Erythroblast (primary cell): Measurements from ENCODE around the gene MTX1.
A peak's percentile ranks its signal among the peaks of the same experiment; 100 is the strongest.
"Not testable (repeated sequence)": the region's sequence is repeated elsewhere in the genome, so short reads cannot be mapped to it uniquely, and the experiment has no call there.

Source experiments
- DNase-seq, 2 experiments: peaks; one replicate each; lab custom pipeline; 2025; lab: John Stamatoyannopoulos, UW
- GATA1 ChIP-seq: IDR thresholded peaks from 2 replicates; pipeline ENCODE4 v1.6.1; 2011; ENCODE audit warnings: low read depth, mild to moderate bottlenecking, control low read depth, low read length, moderate library complexity
- POLR2A ChIP-seq: IDR thresholded peaks from 2 replicates; pipeline ENCODE4 v1.6.1; 2011; ENCODE audit warnings: mild to moderate bottlenecking, low read length

The MTX1 gene, protein sequence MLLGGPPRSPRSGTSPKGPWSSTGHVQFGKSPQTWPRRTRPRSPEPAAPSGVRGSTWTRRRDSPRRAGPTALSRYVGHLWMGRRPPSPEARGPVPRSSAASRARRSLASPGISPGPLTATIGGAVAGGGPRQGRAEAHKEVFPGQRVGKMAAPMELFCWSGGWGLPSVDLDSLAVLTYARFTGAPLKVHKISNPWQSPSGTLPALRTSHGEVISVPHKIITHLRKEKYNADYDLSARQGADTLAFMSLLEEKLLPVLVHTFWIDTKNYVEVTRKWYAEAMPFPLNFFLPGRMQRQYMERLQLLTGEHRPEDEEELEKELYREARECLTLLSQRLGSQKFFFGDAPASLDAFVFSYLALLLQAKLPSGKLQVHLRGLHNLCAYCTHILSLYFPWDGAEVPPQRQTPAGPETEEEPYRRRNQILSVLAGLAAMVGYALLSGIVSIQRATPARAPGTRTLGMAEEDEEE

DNA sequence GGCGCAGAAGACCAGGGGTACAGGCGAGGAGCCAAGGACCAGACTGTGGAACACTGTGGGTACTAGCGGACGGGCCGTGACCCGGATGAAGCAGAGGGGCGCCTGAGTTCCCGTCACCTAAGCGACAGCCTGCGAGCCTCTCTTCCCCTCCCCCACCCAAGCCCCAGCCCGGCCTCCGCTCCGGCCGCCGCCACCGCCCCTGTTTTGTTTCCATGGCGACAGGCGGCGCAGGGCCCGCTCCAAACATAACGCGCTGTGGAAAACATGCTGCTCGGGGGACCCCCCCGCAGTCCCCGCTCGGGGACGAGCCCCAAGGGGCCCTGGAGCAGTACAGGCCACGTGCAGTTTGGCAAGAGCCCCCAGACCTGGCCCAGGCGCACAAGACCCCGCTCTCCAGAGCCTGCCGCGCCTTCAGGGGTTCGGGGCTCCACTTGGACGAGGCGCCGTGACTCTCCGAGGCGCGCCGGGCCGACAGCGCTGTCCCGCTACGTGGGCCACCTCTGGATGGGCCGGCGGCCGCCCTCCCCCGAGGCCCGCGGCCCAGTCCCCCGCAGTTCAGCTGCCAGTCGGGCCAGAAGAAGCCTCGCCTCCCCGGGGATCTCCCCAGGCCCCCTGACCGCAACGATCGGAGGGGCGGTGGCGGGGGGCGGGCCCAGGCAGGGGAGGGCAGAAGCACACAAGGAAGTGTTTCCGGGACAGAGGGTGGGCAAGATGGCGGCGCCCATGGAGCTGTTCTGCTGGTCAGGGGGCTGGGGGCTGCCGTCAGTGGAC, at the start of gene MTX1:
TSS of gene MTX1 (plus strand) at position 155 of the 771 bp plus-strand sequence. CDS start at position 265, 110 bp downstream.
- TF ChIP-seq GATA1, result no peak
- TF ChIP-seq POLR2A, result peak; percentile 66
- DNase-seq, result peak; percentile 94

DNA sequence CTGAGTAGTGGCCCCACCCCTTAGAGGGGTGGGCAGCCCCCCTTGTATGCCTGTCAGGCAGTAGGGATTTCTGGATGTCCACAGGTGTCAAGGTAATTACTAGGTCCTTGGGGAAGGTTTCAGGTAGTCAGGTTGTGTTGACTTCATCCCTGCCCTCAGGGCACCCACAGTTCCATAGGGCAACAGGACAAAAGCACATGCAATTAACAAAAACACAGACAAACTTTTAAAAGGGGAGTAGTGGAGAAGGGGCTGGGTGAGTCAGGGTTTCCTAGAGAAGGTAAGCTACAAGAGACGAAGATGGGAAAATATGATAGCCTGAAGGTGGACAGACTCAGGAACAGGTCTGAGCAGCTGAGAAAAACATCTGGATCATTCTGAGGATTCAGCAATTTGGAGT, 49.5 kb upstream of the MTX1 start:
- TF ChIP-seq GATA1, result no peak
- TF ChIP-seq POLR2A, result no peak
- DNase-seq, result no peak

DNA sequence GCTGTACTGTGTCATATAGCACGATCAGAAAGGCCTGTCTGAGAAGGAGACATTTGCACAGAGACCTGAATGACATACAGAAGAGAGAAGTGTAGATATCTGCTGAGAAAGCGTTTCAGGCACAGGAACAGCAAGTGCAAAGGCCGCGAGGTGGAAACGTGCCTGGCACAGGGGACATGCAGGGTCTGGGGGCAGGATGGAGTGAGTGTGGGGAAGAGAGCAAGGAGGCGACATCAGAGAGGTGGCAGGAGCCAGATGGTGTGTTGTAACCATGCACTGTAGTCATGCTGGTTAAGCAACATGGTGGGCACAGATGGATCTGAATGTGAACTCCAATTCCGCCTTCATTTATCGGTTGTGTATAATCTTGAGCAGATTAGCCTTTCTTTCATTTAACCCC, 48.4 kb upstream of the MTX1 start:
- no peak for DNase-seq
- no peak for TF ChIP-seq POLR2A
- no peak for TF ChIP-seq GATA1

DNA sequence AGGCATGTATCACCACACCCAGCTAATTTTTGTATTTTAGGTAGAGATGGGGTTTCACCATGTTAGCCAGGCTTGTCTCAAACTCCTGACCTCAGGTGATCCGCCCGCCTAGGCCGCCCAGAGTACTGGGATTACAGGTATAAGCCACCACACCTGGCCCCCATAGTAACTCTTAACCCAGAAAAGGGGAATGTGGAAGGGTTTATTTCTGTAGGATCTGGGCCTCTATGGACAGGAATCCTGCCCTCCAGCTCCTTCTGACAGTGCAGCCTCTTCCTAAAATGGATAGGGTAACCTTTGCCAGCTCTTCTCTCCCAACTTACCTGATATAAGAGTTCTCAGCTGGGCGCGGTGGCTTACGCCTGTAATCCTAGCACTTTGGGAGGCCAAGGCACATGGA, 45.9 kb upstream of the MTX1 start:
- not testable (repeated sequence) for DNase-seq

DNA sequence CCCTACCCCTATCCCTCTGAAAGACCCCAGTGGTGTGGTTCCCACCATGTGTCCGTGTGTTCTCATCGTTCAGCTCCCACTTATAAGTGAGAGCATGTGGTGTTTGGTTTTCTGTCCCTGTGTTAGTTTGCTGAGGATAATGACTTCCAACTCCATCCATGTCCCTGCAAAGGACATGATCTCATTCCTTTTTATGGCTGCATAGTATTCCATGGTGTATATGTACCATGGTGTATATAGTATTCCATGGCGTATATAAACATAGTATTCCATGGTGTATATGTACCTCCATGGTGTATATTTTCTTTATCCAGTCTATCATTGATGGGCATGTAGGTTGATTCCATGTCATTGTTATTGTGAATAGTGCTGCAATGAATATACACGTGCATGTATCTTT, 44.7 kb upstream of the MTX1 start:
- DNase-seq, result not testable (repeated sequence)

DNA sequence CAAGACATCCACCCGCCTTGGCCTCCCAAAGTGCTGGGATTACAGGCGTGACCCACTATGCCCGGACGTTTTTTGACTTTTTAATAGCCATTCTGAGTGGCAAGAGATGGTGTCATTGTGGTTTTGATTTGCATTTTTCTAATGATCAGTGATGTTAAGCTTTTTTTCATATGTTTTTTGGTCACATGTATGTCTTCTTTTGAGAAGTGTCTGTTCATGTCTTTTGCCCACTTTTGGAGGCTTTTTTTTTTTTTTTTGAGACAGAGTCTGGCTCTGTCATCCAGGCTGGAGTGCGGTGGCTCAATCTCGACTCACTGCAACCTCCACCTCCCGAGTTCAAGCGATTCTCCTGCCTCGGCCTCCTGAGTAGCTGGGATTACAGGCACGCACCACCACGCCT, 43.9 kb upstream of the MTX1 start:
- not testable (repeated sequence) for DNase-seq

DNA sequence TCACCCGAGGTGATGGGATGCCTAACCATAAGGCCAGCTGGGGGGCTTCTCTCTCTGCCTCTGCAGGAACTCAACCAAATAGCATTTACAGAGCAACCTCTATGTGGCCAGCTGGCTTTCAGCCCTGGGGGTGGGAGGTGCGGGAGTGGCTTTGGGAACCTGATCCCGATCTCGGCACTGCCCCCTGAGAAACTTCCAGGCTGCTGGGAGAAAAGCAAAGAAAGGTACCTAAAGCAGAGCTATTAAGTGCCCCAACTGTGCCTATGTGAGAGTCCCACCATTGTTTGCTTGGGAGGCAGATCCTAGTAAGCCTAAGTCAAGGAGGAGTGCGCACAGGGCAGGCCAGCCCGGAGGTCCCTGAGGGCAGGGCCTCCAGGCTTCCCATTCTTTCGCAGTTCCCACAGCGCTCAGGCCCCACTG, 42.4 kb upstream of the MTX1 start:
- TF ChIP-seq GATA1 (no peak), POLR2A (no peak)
- no peak for DNase-seq

DNA sequence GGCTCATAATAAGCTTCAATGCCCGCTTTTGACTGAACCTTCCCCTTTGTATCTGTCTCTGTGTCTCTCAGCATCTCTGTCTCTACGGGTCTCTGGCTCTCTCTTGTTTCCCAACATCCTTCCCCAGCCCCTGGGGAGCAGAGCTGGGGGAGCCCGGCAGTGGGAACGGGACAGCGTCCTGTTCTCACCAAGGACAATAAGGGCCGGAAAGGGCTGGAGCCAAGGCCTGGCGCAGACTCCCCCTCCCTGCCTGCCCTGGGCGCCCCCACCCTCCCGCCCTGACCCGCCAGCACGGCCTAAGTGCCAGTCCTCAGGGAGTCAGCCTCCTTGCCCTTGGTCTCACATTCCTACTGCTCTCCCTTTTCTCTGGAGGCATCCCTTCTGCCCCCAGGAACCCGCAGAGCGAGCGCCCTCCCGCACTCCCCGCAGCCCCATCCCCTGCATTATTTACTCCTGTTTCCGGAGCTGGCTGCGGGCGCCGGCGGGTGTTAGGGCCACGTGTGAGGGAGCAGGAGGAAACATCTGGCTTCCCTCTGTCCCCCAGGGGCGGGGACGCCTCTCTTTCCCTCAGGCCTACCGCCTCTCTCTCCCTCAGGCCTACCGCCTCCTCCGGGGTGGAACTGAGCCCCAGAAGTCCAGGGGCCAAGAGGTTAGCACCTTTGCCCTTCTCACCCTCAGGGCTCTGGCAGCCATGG, 41.9 kb upstream of the MTX1 start:
- no peak for DNase-seq
- TF ChIP-seq POLR2A (no peak), GATA1 (no peak)

DNA sequence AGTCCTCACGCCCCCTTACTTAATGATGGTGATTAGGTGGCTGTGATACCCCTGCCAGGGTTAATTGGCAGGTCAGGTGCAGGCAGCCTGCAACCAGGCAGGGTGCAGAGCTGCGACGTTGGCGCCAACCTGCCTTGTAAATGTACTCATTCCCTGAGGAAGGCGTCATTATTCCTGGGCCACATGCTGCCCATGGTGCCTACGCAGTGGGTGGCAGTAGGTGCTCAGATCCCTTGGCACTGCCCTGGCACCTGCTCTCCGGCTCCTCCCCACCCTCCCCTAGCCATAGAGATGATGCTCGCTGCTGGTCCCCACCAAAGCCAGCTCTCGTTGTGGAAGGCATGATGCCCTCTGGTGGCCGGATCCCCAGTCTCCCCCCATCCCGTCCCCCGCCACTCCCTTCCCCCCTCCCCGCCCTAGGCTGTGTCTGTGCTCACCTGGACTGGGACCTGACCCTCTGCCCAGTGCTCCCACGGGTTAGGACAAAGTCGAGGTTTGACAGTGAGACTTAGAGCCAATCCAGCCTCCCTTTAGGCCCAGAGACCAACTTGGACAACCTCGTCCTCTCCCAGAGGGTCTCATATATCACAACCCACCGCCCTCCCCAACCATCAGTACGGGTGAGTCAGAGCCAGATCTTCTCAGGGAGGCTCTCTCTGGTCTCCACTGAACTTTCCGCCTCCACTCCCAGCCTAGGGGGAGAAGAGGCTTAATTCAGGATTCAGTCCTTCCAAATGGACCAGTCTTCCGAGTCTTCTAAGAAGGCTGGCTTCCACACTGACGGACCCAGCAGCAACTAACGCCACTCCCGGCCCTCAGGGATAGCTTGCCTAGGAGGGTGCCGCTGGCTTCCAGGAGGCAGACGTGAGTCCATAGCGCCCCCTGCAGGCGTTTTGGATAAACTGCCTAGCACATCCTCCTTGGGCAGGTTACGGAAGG, 41.1 kb upstream of the MTX1 start:
- DNase-seq, result peak; percentile 88 to 94
- TF ChIP-seq GATA1, result no peak
- TF ChIP-seq POLR2A, result no peak

DNA sequence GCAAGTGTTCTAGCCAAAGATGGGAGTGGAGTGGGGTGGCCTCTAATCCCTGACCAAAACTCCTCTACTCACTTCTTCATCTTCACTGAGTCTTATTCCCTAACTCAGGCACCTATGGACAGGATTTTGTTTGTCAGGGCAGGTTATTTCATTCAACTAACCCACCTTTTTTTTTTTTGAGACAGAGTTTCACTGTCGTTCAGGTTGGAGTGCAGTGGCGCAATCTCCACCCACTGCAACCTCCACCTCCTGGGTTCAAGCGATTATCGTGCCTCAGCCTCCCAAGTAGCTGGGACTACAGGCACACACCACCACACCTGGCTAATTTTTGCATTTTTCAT, 40.4 kb upstream of the MTX1 start:
- DNase-seq, result not testable (repeated sequence)

DNA sequence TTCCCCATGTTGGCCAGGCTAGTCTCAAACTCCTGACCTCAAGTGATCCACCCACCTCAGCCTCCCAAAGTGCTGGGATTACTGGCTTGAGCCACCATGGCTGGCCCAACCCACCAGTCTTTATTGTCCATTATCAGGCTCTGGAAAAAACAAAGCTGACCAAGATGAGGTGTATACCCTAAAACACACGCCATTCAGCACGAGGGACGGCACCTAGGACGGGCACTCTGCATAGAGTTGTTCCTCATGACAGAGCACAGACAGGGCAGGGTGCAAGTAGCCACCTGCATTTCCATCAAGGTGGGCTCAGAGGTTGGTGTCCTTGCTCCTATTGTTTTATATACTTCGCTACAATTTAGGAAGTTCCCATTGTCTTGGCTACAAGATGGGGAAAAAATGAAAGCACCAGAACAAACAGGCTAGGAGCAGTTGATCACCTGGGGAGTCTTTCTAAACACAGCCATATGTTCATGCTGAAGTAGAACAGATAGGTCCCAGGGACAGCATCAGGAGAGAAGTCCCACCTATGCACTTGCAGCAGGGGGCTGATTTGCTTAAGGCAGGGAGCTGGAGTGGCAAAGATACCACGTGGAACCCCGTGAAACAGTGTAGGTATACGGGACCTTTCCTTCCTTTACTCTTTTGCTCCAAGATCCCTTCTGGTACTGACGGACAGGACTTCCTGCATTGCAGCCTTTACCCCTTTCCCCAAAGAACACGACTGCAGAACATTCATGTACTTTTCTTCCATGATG, 39.9 kb upstream of the MTX1 start:
- DNase-seq, result no peak
- TF ChIP-seq POLR2A, result no peak
- TF ChIP-seq GATA1, result no peak

DNA sequence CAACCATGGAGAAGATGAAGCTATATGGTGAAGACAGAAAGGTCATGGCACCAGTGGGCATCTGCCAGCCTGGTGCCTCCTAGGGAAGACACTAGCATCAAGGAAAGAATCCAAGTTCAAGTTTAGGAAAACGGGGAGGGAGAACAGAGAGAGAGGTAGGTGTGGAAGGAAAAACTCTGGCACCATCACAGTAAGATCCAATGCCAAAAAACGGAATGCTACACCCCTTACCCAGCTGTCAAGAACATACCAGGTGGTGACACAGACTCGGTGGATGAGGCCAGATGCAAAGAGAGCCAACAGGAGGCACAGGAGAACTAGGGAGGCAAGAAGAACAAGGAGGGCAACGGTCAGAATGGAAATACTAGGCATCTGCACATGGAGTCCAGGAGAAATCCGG, 39.0 kb upstream of the MTX1 start:
- DNase-seq, result no peak
- no peak for TF ChIP-seq POLR2A
- no peak for TF ChIP-seq GATA1

DNA sequence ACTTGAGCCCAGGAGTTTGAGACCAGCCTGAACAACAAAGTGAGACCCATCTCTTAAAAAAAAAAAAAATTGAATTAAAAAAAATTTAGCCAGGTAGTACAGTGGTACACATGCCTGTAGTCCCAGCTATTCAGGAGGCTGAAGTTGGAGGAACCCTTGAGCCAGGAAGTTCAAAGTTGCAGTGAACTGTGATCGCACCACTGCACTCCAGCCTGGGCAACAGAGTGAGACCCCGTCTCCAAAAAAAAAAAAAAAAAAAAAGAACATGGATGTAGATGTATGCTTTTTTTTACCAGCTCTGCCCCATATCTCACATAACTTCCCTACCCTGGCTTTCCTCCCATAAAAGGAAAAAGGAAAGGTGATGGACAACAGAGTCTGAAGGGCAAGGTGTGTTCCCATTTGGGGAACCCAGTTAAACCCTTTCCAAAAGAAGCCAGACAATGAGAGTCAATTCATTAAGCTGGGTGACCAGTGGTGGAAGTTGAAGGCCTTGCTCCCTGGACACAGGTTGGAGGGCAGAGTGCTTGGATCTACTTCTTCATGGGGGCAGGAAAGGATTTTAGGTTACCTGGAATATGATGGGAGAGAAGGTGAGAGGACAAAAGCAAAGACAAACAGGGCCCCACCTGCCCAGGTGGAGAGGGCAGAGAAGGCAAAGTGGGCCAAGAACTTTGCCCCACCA, 38.3 kb upstream of the MTX1 start:
- no peak for TF ChIP-seq GATA1
- no peak for TF ChIP-seq POLR2A
- DNase-seq, result no peak
